Osteocyte (in vitro differentiated cells): ENCODE results near the gene DLG5. TPM values are rescaled to one million over a fixed set of nuclear protein-coding genes. Genes with fewer than 3 reads are reported as not detected.

Experiments
- DNase-seq: peaks from one replicate; pipeline ENCODE4 v3.0.0; 2021; ENCODE audit warnings: mixed read lengths; ENCODE audit not compliant: unreplicated experiment; ENCODE audit errors: extremely low spot score
- H3K27ac Mint-ChIP-seq: one replicate; pipeline ENCODE4 v1.8.0; 2021; ENCODE audit warnings: mild to moderate bottlenecking, mixed read lengths; ENCODE audit not compliant: unreplicated experiment
- H3K27me3 Mint-ChIP-seq: one replicate; pipeline ENCODE4 v1.8.0; 2021; ENCODE audit warnings: mixed read lengths; ENCODE audit not compliant: unreplicated experiment
- H3K36me3 Mint-ChIP-seq: one replicate; pipeline ENCODE4 v1.8.0; 2021; ENCODE audit warnings: mixed read lengths; ENCODE audit not compliant: unreplicated experiment
- H3K4me1 Mint-ChIP-seq: one replicate; pipeline ENCODE4 v1.8.0; 2021; ENCODE audit warnings: mixed read lengths; ENCODE audit not compliant: unreplicated experiment
- H3K4me3 Mint-ChIP-seq: one replicate; pipeline ENCODE4 v1.8.0; 2021; ENCODE audit warnings: mild to moderate bottlenecking, moderate library complexity, mixed read lengths; ENCODE audit not compliant: unreplicated experiment
- H3K9me3 Mint-ChIP-seq: one replicate; pipeline ENCODE4 v1.8.0; 2021; ENCODE audit warnings: mixed read lengths; ENCODE audit not compliant: unreplicated experiment
- total RNA-seq: library from RNA; stranded (reverse); gene quantifications from 2 replicates; pipeline ENCODE4 v1.2.1, GENCODE V29; 2021
- TF ChIP-seq, protein P1 (sequence below): fragments of 200-600 bp; sonication (generic); IDR thresholded peaks from 2 replicates; pipeline ENCODE4 v1.5.0; 2021; ENCODE audit warnings: antibody characterized with exemption, mild to moderate bottlenecking, moderate library complexity

The DLG5 gene
- total RNA-seq, 1 donor from 2014 or later = 69.8 TPM

DNA sequence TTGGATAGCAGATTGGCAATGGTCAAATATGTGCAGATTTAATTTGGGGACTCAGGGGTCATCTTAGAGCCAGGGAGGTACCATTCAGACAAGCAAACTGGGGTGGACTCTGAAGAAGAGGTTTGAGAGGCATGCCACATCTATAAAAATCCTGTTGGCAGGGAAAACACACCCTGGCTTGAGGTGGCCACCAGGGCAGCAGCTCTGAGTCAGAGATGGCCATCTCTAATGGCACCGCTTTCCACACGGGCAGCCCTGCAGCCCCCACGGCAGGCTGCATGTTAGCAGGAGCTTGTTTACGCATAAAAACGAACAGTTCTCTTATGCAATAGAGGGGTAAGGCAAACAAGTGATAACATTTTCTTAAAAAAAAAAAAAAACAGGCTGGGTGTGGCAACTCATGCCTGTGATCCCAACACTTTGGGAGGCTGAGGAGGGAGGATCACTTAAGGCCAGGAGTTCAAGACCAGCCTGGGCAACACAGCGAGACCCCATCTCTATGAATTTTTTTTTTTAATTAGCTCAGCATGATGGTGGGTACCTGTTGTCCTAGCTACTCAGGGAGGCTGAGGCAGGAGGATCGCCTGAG, 14.9 kb downstream of the DLG5 start:
- TF ChIP-seq, protein P1, sequence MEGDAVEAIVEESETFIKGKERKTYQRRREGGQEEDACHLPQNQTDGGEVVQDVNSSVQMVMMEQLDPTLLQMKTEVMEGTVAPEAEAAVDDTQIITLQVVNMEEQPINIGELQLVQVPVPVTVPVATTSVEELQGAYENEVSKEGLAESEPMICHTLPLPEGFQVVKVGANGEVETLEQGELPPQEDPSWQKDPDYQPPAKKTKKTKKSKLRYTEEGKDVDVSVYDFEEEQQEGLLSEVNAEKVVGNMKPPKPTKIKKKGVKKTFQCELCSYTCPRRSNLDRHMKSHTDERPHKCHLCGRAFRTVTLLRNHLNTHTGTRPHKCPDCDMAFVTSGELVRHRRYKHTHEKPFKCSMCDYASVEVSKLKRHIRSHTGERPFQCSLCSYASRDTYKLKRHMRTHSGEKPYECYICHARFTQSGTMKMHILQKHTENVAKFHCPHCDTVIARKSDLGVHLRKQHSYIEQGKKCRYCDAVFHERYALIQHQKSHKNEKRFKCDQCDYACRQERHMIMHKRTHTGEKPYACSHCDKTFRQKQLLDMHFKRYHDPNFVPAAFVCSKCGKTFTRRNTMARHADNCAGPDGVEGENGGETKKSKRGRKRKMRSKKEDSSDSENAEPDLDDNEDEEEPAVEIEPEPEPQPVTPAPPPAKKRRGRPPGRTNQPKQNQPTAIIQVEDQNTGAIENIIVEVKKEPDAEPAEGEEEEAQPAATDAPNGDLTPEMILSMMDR = no peak
- DNase-seq = no peak
- no peak overlapping the region for H3K27ac Mint-ChIP-seq
- H3K36me3 Mint-ChIP-seq = no peaks in the 10 kb centered on the region
- no peaks in the 10 kb centered on the region for H3K9me3 Mint-ChIP-seq
- no peaks in the 10 kb centered on the region for H3K27me3 Mint-ChIP-seq
- H3K4me3 Mint-ChIP-seq = no peak overlapping the region
- peaks cover 25% of the 10 kb centered on the region for H3K4me1 Mint-ChIP-seq

DNA sequence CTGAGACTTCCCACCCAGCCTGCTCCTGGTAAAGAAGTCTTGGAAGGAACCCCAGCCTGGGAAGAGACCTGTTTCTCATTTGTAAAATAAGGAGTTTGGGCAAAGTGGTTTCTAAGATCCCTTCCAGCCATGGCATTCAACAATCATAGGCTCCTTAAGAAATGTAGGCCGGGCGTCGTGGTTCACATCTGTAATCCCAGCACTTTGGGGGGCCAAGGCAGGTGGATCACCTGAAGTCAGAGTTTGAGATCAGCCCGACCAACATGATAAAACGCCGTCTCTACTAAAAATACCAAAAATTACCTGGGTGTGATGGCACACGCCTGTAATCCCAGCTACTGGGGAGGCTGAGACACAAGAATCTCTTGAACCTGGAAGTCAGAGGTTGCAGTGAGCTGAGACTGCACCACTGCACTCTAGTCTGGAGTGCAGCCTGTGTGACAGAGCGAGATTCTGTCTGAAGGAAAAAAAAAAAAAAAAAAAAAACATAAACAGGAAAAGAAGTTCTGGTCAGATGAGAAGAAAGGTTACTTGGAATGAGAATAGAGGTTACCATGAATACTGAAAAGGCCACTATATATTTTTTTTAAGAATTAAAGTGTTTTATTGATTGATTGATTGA, 15.9 kb downstream of the DLG5 start:
- no peak overlapping the region for H3K27ac Mint-ChIP-seq
- H3K4me1 Mint-ChIP-seq = peaks cover 29% of the 10 kb centered on the region

DNA sequence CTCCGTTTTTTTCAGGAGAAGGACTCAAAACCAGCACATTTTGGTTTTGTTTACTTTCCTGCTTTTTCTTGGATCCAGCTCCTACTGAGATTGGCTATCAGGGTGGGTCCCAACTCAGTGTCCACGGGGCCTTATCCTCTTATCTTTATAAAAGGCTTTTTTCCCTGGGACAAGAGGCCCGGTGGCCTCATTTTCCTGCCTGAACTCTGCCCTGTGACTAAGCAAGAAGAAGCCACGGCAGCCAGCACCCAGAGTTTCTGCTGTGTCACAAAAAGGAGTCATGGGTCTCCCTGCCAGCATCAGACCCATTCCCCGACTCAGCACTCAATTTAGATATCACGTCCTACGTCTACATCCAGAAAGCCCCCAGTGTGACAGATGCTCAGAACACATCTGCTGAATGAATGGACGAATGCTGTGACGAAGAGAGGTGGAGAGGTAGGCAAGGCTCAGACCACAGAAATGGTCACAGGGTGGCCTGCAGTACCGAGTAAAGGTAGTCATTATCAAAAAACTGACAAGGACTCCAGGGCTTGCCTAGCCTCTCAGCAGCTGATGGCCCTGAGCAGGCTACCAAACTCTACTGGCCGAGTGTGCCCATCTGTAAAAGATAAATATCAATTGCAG, 16.7 kb downstream of the DLG5 start:
- no peaks in the 10 kb centered on the region for H3K36me3 Mint-ChIP-seq
- peaks cover 30% of the 10 kb centered on the region for H3K4me1 Mint-ChIP-seq
- no peaks in the 10 kb centered on the region for H3K27me3 Mint-ChIP-seq

More for the DNA sequence above, 15.9 kb downstream of the DLG5 start:
- TF ChIP-seq, protein P1 = no peak
- no peaks in the 10 kb centered on the region for H3K9me3 Mint-ChIP-seq
- no peaks in the 10 kb centered on the region for H3K36me3 Mint-ChIP-seq
- H3K27me3 Mint-ChIP-seq = no peaks in the 10 kb centered on the region
- no peak overlapping the region for H3K4me3 Mint-ChIP-seq
- no peak for DNase-seq

DNA sequence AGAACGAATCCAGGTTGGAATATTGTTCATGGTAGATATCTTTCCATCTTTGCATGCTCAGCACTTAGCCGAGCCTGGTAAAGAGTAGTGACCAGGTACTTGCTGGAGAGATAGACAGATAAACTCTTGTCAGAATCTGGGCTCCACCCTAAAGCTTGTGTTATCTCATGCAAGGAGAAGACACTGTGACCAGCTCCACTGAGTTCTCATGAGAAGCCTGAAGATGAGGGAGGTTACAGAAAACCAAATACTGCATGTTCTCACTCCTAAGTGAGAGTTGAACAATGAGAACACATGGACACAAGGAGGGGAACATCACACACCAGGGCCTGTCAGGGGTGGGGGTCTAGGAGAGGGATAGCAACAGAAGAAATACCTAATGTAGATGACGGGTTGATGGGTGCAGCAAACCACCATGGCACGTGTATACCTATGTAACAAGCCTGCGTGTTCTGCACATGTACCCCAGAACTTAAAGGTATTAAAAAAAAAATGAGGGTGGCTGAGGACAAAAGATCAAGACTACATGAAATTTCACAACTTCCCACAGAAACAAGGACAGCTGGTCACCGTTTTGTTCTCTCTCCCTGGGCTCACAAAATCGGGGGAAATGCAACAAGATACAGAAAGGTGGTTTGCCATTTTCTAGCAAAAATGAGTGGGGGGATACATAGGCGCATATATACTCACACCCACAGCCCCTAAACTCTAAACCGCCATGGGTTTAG, 17.4 kb downstream of the DLG5 start:
- TF ChIP-seq, protein P1 = no peak
- Mint-ChIP-seq H3K4me1 (peaks cover 26% of the 10 kb centered on the region), H3K36me3 (no peaks in the 10 kb centered on the region), H3K4me3 (no peak overlapping the region), H3K9me3 (no peaks in the 10 kb centered on the region), H3K27ac (no peak overlapping the region), H3K27me3 (no peaks in the 10 kb centered on the region)
- no peak for DNase-seq

More for the DNA sequence above, 16.7 kb downstream of the DLG5 start:
- TF ChIP-seq, protein P1 = no peak
- no peak for DNase-seq
- H3K27ac Mint-ChIP-seq = no peak overlapping the region
- no peaks in the 10 kb centered on the region for H3K9me3 Mint-ChIP-seq
- no peak overlapping the region for H3K4me3 Mint-ChIP-seq
